HG03469 (cell line): Measurements from ENCODE around the gene MAML2.

Experiments used
- ATAC-seq: cut with Tn5 transposase; IDR thresholded peaks from one replicate; pipeline ENCODE4 v1.9.1; 2021; ENCODE audit warnings: mild to moderate bottlenecking, moderate library complexity, moderate number of reproducible peaks; ENCODE audit not compliant: unreplicated experiment

MAML2 gene

GRCh38 chr11:96162816-96163499, 180.0 kb downstream of the MAML2 start:
- no peak for ATAC-seq

GRCh38 chr11:96161307-96162089, 181.5 kb downstream of the MAML2 start:
- ATAC-seq = no peak

- ATAC-seq = no peak
These were observed 182.2 kb downstream of the MAML2 start for GRCh38 chr11:96160732-96161306.

GRCh38 chr11:96159968-96160367, 183.0 kb downstream of the MAML2 start:
- ATAC-seq = no peak

GRCh38 chr11:96158126-96158525, 184.9 kb downstream of the MAML2 start:
- no peak for ATAC-seq

GRCh38 chr11:96157517-96157873, 185.5 kb downstream of the MAML2 start:
- ATAC-seq = no peak

- ATAC-seq = no peak
These were observed 186.6 kb downstream of the MAML2 start for GRCh38 chr11:96156379-96156722.

- ATAC-seq = peak; percentile 40
These were observed 187.2 kb downstream of the MAML2 start for GRCh38 chr11:96155627-96156378.

- ATAC-seq = no peak
These were observed 188.0 kb downstream of the MAML2 start for GRCh38 chr11:96154802-96155520.

- ATAC-seq = no peak
These were observed 190.4 kb downstream of the MAML2 start for GRCh38 chr11:96152623-96153022.

- ATAC-seq = no peak
These were observed 191.5 kb downstream of the MAML2 start for GRCh38 chr11:96151501-96151900.

GRCh38 chr11:96150609-96151008, 192.4 kb downstream of the MAML2 start:
- ATAC-seq = no peak

- ATAC-seq = no peak
These were observed 193.0 kb downstream of the MAML2 start for GRCh38 chr11:96149743-96150555.

- ATAC-seq = no peak
These were observed 195.0 kb downstream of the MAML2 start for GRCh38 chr11:96147906-96148486.

GRCh38 chr11:96147186-96147585, 195.8 kb downstream of the MAML2 start:
- ATAC-seq = no peak

- ATAC-seq = no peak
These were observed 196.2 kb downstream of the MAML2 start for GRCh38 chr11:96146765-96147164.

- no peak for ATAC-seq
These were observed 197.8 kb downstream of the MAML2 start for GRCh38 chr11:96145163-96145585.

GRCh38 chr11:96144553-96144952, 198.4 kb downstream of the MAML2 start:
- ATAC-seq = no peak

GRCh38 chr11:96143041-96143521, 199.9 kb downstream of the MAML2 start:
- ATAC-seq = no peak
